ENCODE data around the gene ATAD3B.

ATAD3B gene

GRCh38 chr1:1538334-1538733, 66.8 kb downstream of the ATAD3B start:
- peaks cover 3% of the 10 kb centered on the region for H3K36me3 Mint-ChIP-seq (ENCODE audit: low read depth)
- H3K27ac Mint-ChIP-seq = peak overlapping the region in 2 of 3 experiments; percentile 17 to 19
- TF ChIP-seq CTCF (IDR thresholded peaks at IDR 0.05; ENCODE audit: unreplicated experiment in 3 of 3) = no peak
- no peaks in the 10 kb centered on the region for H3K4me1 Mint-ChIP-seq
- no peaks in the 10 kb centered on the region for H3K9me3 Mint-ChIP-seq
- H3K4me3 Mint-ChIP-seq = peak overlapping the region; percentile 42 to 77 (median 69)
- no peaks in the 10 kb centered on the region for H3K27me3 Mint-ChIP-seq (ENCODE audit: low read depth)

DNA sequence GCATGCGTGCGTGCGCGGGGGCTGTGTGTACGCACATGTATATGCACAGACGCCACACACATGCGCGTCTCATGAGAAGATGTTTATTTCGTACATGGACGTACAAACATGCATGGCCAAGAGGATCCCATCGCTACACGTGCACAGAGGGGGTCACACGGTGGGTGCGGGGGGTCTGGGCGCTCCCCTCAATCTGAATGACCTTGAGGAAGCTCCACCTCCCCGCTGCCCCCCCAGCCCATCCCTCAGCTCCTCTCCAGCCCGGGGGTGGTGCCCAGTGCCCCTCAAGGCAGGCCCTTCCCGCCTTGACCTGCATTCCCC, 67.4 kb downstream of the ATAD3B start:
- H3K36me3 Mint-ChIP-seq (ENCODE audit: low read depth) = peaks cover 3% of the 10 kb centered on the region
- H3K27me3 Mint-ChIP-seq (ENCODE audit: low read depth) = no peaks in the 10 kb centered on the region
- H3K4me1 Mint-ChIP-seq = no peaks in the 10 kb centered on the region
- H3K4me3 Mint-ChIP-seq = peak overlapping the region; percentile 69 to 80 (median 77)
- H3K27ac Mint-ChIP-seq = peak overlapping the region in 2 of 3 experiments; percentile 17 to 19
- TF ChIP-seq CTCF (IDR thresholded peaks at IDR 0.05; ENCODE audit: unreplicated experiment in 3 of 3) = no peak
- H3K9me3 Mint-ChIP-seq = no peaks in the 10 kb centered on the region

GRCh38 chr1:1539310-1540089, 67.9 kb downstream of the ATAD3B start:
- Mint-ChIP-seq H3K36me3 (ENCODE audit: low read depth) (peaks cover 3% of the 10 kb centered on the region), H3K9me3 (no peaks in the 10 kb centered on the region), H3K4me1 (no peaks in the 10 kb centered on the region), H3K27me3 (ENCODE audit: low read depth) (no peaks in the 10 kb centered on the region), H3K27ac (no peak overlapping the region), H3K4me3 (peak overlapping the region; percentile 72 to 80 (median 75))
- no peak for TF ChIP-seq CTCF (IDR thresholded peaks at IDR 0.05; ENCODE audit: unreplicated experiment in 3 of 3)

DNA sequence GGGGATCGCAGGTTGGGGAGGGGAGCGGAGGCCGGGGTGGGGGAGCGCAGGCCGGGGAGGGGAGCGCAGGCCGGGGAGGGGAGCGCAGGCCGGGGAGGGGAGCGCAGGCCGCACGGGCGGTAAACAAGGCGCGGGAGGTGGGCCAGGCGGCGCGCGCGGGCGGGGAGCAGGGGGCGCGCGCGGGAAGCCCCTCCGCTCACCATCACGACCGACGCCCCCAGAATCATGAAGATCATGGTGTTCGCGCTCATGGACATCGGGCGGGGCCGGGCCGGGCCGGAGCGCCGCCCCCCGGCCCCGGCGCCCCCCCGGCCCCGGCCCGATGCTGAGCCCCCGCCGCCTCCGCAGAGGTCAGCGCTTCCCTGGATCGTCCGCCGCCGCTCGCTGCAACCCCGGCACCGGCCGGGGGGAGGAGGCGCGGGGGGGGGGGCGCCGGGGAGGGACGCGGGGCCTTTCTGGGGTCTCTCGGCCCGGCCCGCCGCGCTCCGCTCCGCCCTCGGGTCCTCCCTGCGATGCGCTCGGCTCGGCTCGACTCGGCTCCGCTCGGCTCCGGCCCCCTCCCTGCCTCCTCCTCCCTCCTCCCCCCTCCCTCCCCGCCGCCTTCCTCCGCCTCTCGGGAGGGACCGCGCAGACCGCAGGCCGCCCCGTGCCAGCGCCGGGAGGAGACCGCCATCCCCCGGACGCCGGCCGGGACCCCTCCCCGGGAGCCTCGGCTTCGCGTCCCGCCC, 68.7 kb downstream of the ATAD3B start, which contains the start of gene TMEM240:
TSS of gene TMEM240 (minus strand) at position 535 of the 728 bp plus-strand sequence. CDS start at position 257, 278 bp downstream.
- peaks cover 3% of the 10 kb centered on the region for H3K36me3 Mint-ChIP-seq (ENCODE audit: low read depth)
- H3K27ac Mint-ChIP-seq = peak within 1 kb of the TSS; percentile 55 to 85 (median 74)
- no peaks in the 10 kb centered on the region for H3K9me3 Mint-ChIP-seq
- no peak for TF ChIP-seq CTCF (IDR thresholded peaks at IDR 0.05; ENCODE audit: unreplicated experiment in 3 of 3)
- no peaks in the 10 kb centered on the region for H3K4me1 Mint-ChIP-seq
- H3K4me3 Mint-ChIP-seq = peak within 1 kb of the TSS; percentile 78 to 80 (median 80)
- no peaks in the 10 kb centered on the region for H3K27me3 Mint-ChIP-seq (ENCODE audit: low read depth)

DNA sequence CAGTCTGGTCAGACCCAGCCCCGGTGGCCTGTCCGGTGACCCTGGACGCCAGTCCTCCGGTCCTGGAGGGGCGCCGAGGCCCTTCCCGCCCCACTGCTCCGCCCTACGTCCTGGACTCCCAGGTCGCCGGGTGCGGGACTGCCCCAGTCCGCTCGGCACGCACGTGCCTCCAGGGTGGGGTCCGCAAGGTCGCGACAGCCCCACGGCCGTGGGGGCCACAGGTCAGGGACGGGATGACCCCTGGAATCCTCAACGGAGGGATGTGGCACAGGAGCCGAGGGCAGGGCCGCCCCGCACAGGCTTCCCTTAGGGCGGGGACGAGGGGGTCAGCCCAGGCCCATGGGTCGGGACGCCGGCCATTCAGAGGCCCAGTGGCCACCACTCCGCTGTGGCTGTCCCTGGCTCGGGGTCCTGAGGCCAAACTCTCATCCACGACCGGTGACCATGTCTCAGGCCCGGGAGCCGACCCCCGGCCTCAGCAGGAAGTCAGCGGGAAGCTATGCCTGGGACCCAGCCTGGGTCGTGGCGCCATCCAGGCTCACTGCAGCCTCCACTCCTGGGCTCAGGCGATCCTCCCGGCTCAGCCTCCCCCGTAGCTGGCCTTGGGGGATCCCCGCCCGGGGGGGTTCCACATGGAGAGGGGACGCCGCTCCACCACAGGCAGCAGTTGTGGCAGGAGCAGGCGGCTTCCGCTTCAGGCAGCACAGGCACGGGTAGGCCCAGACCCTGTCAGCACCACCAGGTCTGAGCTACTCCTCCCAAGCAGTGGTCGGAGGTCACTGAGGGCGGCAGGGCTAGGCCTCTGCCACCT, 69.5 kb downstream of the ATAD3B start:
- H3K27ac Mint-ChIP-seq = peak overlapping the region; percentile 55 to 85 (median 74)
- H3K36me3 Mint-ChIP-seq (ENCODE audit: low read depth) = peaks cover 3% of the 10 kb centered on the region
- H3K27me3 Mint-ChIP-seq (ENCODE audit: low read depth) = no peaks in the 10 kb centered on the region
- no peaks in the 10 kb centered on the region for H3K4me1 Mint-ChIP-seq
- no peak for TF ChIP-seq CTCF (IDR thresholded peaks at IDR 0.05; ENCODE audit: unreplicated experiment in 3 of 3)
- H3K9me3 Mint-ChIP-seq = no peaks in the 10 kb centered on the region
- H3K4me3 Mint-ChIP-seq = peak overlapping the region; percentile 67 to 80 (median 78)

Measured in nephron (organoid).